D721Med (cell line): ENCODE results near the gene RFLNA.

Source experiments
- DNase-seq: peaks from one replicate; pipeline ENCODE4 v3.0.0; 2011; ENCODE audit warnings: low spot score; ENCODE audit not compliant: insufficient read length
- FAIRE-seq: peaks from 2 replicates; lab custom pipeline; 2011; peaks lifted over from hg19 to GRCh38; lab: Jason Lieb, UNC
- CTCF ChIP-seq: IDR thresholded peaks from 2 replicates; pipeline ENCODE4 v1.5.1; 2012; ENCODE audit warnings: mild to moderate bottlenecking, control low read depth; ENCODE audit not compliant: insufficient read depth; ENCODE audit errors: missing control alignments

RFLNA gene

GRCh38 chr12:124333724-124334123 is 38.8 kb downstream of the RFLNA start:
- DNase-seq: no peak
- no peak for FAIRE-seq
- TF ChIP-seq CTCF: no peak

GRCh38 chr12:124334266-124334665 is 39.4 kb downstream of the RFLNA start:
- DNase-seq (no peak), FAIRE-seq (no peak)
- no peak for TF ChIP-seq CTCF

- TF ChIP-seq CTCF: no peak
- FAIRE-seq (no peak), DNase-seq (no peak)
Measured at GRCh38 chr12:124334976-124335375, 40.1 kb downstream of the RFLNA start.

DNA sequence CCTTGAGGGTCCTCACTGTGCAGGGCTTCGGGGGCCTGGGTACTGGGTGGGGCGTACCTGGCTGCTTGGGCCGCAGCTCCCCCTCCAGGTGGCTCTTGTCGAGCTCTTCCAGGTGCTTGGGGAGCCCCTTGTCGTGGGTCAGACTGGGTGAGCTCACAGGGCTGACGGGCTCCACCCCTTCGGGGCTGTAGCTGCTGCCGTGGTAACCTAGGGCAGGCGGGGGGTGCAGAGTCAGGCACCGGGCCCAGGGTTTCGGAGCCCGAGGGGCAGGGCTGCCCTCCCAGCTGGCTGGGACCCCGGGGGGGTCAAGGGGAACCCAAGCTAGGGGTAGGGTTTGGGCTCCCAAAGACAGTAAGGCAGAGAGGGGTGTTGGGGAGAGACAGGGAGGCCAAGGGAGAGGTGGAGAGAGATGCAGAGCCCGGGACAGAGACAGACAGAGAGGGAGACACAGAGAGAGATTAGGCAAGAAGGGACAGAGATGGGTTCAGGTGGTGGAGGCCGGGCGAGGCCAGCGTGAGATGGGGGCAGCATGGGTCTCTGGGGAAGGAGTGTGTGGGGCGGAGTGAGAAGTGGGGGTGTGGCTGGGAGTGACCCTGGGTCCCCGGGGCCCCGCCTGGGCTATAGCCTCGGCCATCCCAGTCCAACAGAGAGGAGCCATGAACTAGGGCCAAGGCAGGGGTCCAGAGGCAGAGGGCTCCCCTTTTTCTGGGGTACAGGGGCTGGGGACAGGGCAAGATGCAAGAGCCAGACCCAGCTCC is 40.7 kb downstream of the RFLNA start:
- DNase-seq (no peak), FAIRE-seq (no peak)
- no peak for TF ChIP-seq CTCF

DNA sequence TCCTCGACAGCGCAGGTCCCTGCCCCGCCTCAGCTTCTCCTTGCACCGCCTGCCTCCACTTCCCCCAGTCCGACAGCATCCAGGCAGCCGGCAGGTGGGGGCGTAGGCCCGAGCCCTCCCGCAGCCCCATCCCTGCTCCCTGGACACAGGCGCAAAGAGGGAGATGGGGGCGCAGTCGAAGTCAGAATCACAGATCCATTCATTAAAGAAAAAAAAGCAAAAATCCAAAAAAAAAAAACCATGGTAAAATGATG is 41.2 kb downstream of the RFLNA start:
- TF ChIP-seq CTCF: no peak
- DNase-seq: no peak
- no peak for FAIRE-seq

- no peak for TF ChIP-seq CTCF
- DNase-seq (no peak), FAIRE-seq (no peak)
Measured at GRCh38 chr12:124336742-124337520, 42.0 kb downstream of the RFLNA start.

GRCh38 chr12:124337622-124338021 is 42.7 kb downstream of the RFLNA start:
- FAIRE-seq (no peak), DNase-seq (no peak)
- no peak for TF ChIP-seq CTCF
